Heart left ventricle (tissue), 16 donors: ENCODE measurements around the gene POLR1H. TPM values are rescaled to one million over a fixed set of nuclear protein-coding genes. Genes with fewer than 3 reads are reported as not detected.

ENCODE experiments used
- ATAC-seq, 4 donors: fragments of 200-7000 bp; cut with Tn5 transposase; one replicate each; pipeline ENCODE4 v1.9.1; 2020 to 2022; ENCODE audit warnings: moderate library complexity in 4 of 4, mild to moderate bottlenecking in 3 of 4, moderate number of reproducible peaks in 1 of 4
- DNase-seq, 5 donors: peaks; one replicate each; pipeline ENCODE4 v3.0.0-alpha.2; 2020
- H3K27ac ChIP-seq, 12 donors: fragments of 200-600 bp; sonication (generic) in 4 of 12; one replicate each; pipeline versions ENCODE4 v1.5.0 to v1.8.0; 2016 to 2022; ENCODE audit warnings: mild to moderate bottlenecking in 2 of 12
- H3K27me3 ChIP-seq, 9 donors: fragments of 200-600 bp; sonication (generic) in 2 of 9; one replicate each; pipeline versions ENCODE4 v1.5.1 to v1.8.0; 2016 to 2022; ENCODE audit warnings: mild to moderate bottlenecking in 3 of 9
- H3K36me3 ChIP-seq, 9 donors: fragments of 200-600 bp; sonication (generic) in 2 of 9; one replicate each; pipeline versions ENCODE4 v1.5.0 to v1.8.0; 2018 to 2022; ENCODE audit warnings: mild to moderate bottlenecking in 2 of 9
- H3K4me1 ChIP-seq, 12 donors: fragments of 200-600 bp; sonication (generic) in 4 of 12; one replicate each; pipeline versions ENCODE4 v1.5.0 to v1.8.0; 2016 to 2022; ENCODE audit warnings: mild to moderate bottlenecking in 3 of 12
- H3K4me3 ChIP-seq, 12 donors: fragments of 200-600 bp; sonication (generic) in 4 of 12; one replicate each; pipeline versions ENCODE4 v1.5.0 to v1.8.0; 2017 to 2022; ENCODE audit warnings: mild to moderate bottlenecking in 9 of 12, moderate library complexity in 4 of 12
- H3K9me3 ChIP-seq, 12 donors: fragments of 200-600 bp; sonication (generic) in 4 of 12; one replicate each; pipeline versions ENCODE4 v1.5.0 to v1.8.0; 2016 to 2022; ENCODE audit warnings: mild to moderate bottlenecking in 1 of 12
- CTCF ChIP-seq, 12 donors: fragments of 200-600 bp; sonication (generic) in 4 of 12; IDR thresholded peaks; one replicate each; pipeline versions ENCODE4 v1.5.0 to v1.8.0; 2018 to 2022; ENCODE audit warnings: antibody characterized with exemption in 12 of 12, mild to moderate bottlenecking in 5 of 12
- POLR2A ChIP-seq, 2 donors: fragments of 450-650 bp; IDR thresholded peaks; one replicate each; pipeline ENCODE4 v1.6.1; 2017; ENCODE audit warnings: antibody characterized with exemption in 2 of 2, mild to moderate bottlenecking in 2 of 2, moderate library complexity in 2 of 2
- WGBS, 4 donors: extraction: QIAGEN DNeasy Blood & Tissue Kit in 2 of 4; methylation state at CpG; one replicate each; pipeline versions ENCODE4 v1.1.5 to v1.1.7; 2013 to 2018; 5-methylcytosine and 5-hydroxymethylcytosine counted together
- intact Hi-C, 10 donors: fragments of 100-400 bp; cut with DNase I; formaldehyde crosslinking; loops; one replicate each; pipeline versions ENCODE4 v1.11.1 to v1.14.2; 2022
- polyA plus RNA-seq, 2 donors: library from polyadenylated mRNA; stranded (reverse); fragments of 200-250 nt; gene quantifications; one replicate each; pipeline ENCODE4 v1.2.3, GENCODE V29; 2013
- total RNA-seq, 9 donors: library from RNA; depleted of rRNA in 2 of 9; stranded (reverse); fragments of >200 nt in 2 of 9; fragmentation: NEBNext Ultra II Directional in 3 of 9; extraction: Animal tissue kit (Norgen Biotek cat#: 25700) in 3 of 9; gene quantifications; one replicate each; pipeline versions ENCODE4 v1.1.0 to v1.2.4, GENCODE V29; 2016 to 2023
- donor health status: ischemic (EF 13 %, LVEDD 7.1; RV severe dilation, severe dysfunction).
- donor health status: healthy with polysubstance abuse.
- donor health status: DM: no; HTN: yes; CAD: no.
- donor health status: DM: no; HTN: no; CAD: no.
- donor health status: ischemic (EF 25% LVEDD 6.9; RV normal size, moderate dysfunction).
- donor health status: ischemic (EF 25% LVEDD 5.7; RV mildly dilated, moderate dysfunction).
- donor health status: healthy.
- donor health status: DM: yes; HTN: yes; CAD: no.
- donor health status: ischemic (EF 35%, LVEDD 5.7; RV mildly dilated, moderate dysfunction).
- donor health status: nonischemic (EF 11% LVEDD 7.7; RV severe dilation, severe dysfunction).
- donor health status: DM: yes; HTN: yes; CAD: no.
- donor health status: PGD.
- donor health status: ischemic (EF 29% LVEDD 5.4; RV normal size, mild dysfunction).
- donor health status: nonischemic (EF 23%, LVEDD 6.1; RV moderate dilation, normal function).

Gene POLR1H
- total and polyA plus RNA-seq, 11 donors, result 11.7 to 46.1 (median 14.8) TPM

- peaks cover 0 to 14% (median 2%) of the 10 kb centered on the region in 12 donors for H3K4me1 ChIP-seq
- no peaks in the 10 kb centered on the region for H3K27me3 ChIP-seq
- WGBS, 4 donors, result 52 to 71% (median 61%) methylated on average over 2 of the region's 2 CpGs
- no peak overlapping the region for H3K27ac ChIP-seq
- no peak for ATAC-seq
- no peaks in the 10 kb centered on the region for H3K9me3 ChIP-seq
- no peaks in the 10 kb centered on the region for H3K36me3 ChIP-seq
- TF ChIP-seq CTCF (IDR thresholded peaks at IDR 0.05), result no peak
- no peak overlapping the region for H3K4me3 ChIP-seq
- no peak for DNase-seq
- intact Hi-C loops, result no loop called here
These were observed 16.4 kb upstream of the POLR1H start for GRCh38 chr6:30044630-30045029.

GRCh38 chr6:30047220-30047619 lies 13.8 kb upstream of the POLR1H start:
- no peak overlapping the region for H3K27ac ChIP-seq
- WGBS, 4 donors, result 56 to 73% (median 68%) methylated on average over 2 of the region's 2 CpGs
- no peak for DNase-seq
- H3K9me3 ChIP-seq, result no peaks in the 10 kb centered on the region
- H3K4me3 ChIP-seq, result no peak overlapping the region
- intact Hi-C loops, result no loop called here
- peaks cover 0 to under 1% (median 0%) of the 10 kb centered on the region in 9 donors for H3K36me3 ChIP-seq
- peaks cover 0 to 12% (median 2%) of the 10 kb centered on the region in 12 donors for H3K4me1 ChIP-seq
- TF ChIP-seq POLR2A (IDR thresholded peaks at IDR 0.05), result no peak
- TF ChIP-seq CTCF (IDR thresholded peaks at IDR 0.05), result no peak
- no peaks in the 10 kb centered on the region for H3K27me3 ChIP-seq
- ATAC-seq, result no peak

GRCh38 chr6:30053682-30054081 lies 7.4 kb upstream of the POLR1H start:
- 79 to 84% (median 80%) methylated on average over 3 of the region's 3 CpGs for WGBS, 4 donors
- Histone ChIP-seq H3K27ac (no peak overlapping the region), H3K9me3 (no peaks in the 10 kb centered on the region), H3K4me1 (no peaks in the 10 kb centered on the region), H3K36me3 (peaks cover 0 to 57% (median 24%) of the 10 kb centered on the region in 9 donors), H3K27me3 (no peaks in the 10 kb centered on the region), H3K4me3 (no peak overlapping the region)
- intact Hi-C loops, result no loop called here
- ATAC-seq, result no peak
- no peak for DNase-seq
- TF ChIP-seq POLR2A (IDR thresholded peaks at IDR 0.05), result no peak
- no peak for TF ChIP-seq CTCF (IDR thresholded peaks at IDR 0.05)

- Histone ChIP-seq H3K27ac (no peak overlapping the region), H3K4me3 (no peak overlapping the region)
- WGBS, 4 donors, result 63 to 87% (median 71%) methylated on average over 1 of the region's 1 CpG
These were observed 5.6 kb upstream of the POLR1H start for GRCh38 chr6:30055513-30055912.

More at GRCh38 chr6:30055513-30055912, 5.6 kb upstream of the POLR1H start:
- TF ChIP-seq POLR2A (IDR thresholded peaks at IDR 0.05) (no peak), CTCF (IDR thresholded peaks at IDR 0.05) (no peak)
- ATAC-seq (no peak), DNase-seq (no peak)
- H3K9me3 ChIP-seq, result no peaks in the 10 kb centered on the region
- H3K36me3 ChIP-seq, result peaks cover 0 to 57% (median 24%) of the 10 kb centered on the region in 9 donors
- no peaks in the 10 kb centered on the region for H3K27me3 ChIP-seq
- intact Hi-C loops, result no loop called here
- H3K4me1 ChIP-seq, result peaks cover 3 to 12% (median 10%) of the 10 kb centered on the region in 12 donors
